ENCODE data around the gene RIOX2. TPM values are rescaled to one million over a fixed set of nuclear protein-coding genes. Genes with fewer than 3 reads are reported as not detected.

The RIOX2 gene
- total RNA-seq, 1 donor from 2014 or later = 24.0 TPM

DNA sequence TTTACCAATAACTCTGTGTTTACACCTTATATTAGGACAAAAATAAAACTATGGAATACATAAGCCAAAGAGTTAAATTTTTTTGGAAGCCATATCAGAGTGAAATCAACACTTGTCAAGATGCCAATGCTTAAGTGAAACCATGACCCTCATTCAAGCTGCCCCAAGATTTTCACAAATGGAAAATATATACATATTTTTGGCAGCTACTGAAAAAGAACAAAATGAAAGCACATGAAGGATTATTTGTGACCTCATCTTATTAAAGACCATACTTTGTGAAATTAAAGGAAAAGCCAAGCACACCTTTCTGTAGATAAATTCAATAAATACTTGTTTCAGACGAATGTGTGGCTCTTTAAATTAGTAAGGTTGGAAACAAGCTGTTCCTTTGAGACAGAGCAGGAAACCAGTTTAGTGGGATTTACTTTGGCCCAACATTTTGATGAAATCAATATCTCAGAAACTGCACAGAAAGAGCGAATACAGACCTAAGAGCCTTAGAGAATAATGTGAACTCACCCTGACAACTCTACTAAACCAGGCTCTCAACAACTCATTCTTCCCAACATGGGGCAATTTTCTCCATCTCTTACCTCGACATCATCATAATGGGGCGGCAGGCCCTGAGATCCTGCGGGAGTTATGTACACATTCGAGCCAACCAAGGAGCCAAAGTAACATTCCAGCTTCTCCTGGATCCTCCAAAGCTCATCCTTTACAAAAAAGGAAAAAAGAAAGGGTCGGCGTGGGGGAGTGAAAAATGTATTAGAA lies 11.1 kb downstream of the RIOX2 start:
- no peak for DNase-seq (ENCODE audit: extremely low spot score, unreplicated experiment)
- Mint-ChIP-seq H3K36me3 (ENCODE audit: unreplicated experiment) (peaks cover 24% of the 10 kb centered on the region), H3K9me3 (ENCODE audit: unreplicated experiment) (no peaks in the 10 kb centered on the region), H3K4me1 (ENCODE audit: unreplicated experiment) (peaks cover 20% of the 10 kb centered on the region), H3K4me3 (ENCODE audit: unreplicated experiment) (no peak overlapping the region), H3K27me3 (ENCODE audit: unreplicated experiment) (no peaks in the 10 kb centered on the region), H3K27ac (ENCODE audit: unreplicated experiment) (no peak overlapping the region)
- TF ChIP-seq, protein P1, sequence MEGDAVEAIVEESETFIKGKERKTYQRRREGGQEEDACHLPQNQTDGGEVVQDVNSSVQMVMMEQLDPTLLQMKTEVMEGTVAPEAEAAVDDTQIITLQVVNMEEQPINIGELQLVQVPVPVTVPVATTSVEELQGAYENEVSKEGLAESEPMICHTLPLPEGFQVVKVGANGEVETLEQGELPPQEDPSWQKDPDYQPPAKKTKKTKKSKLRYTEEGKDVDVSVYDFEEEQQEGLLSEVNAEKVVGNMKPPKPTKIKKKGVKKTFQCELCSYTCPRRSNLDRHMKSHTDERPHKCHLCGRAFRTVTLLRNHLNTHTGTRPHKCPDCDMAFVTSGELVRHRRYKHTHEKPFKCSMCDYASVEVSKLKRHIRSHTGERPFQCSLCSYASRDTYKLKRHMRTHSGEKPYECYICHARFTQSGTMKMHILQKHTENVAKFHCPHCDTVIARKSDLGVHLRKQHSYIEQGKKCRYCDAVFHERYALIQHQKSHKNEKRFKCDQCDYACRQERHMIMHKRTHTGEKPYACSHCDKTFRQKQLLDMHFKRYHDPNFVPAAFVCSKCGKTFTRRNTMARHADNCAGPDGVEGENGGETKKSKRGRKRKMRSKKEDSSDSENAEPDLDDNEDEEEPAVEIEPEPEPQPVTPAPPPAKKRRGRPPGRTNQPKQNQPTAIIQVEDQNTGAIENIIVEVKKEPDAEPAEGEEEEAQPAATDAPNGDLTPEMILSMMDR (IDR thresholded peaks at IDR 0.05) = no peak

DNA sequence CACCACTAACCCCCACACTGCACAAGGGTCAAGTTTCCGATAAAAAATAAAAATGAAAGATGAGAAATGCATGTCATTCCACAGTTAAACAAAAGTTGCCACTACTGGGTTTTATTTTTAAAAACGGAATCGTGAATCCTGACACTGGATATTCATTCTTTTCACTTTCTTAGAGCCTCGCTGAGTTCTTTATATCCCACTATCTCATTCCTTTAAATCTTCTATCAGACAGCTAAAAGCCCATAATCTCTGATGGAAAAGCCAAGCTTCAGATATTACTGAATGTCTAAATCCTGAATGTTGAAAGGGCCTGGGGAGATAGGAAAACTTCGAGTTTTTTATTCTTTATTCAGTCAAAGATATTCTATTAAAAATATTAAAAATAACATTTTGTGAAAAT lies 11.7 kb downstream of the RIOX2 start:
- no peak for DNase-seq (ENCODE audit: extremely low spot score, unreplicated experiment)
- no peaks in the 10 kb centered on the region for H3K27me3 Mint-ChIP-seq (ENCODE audit: unreplicated experiment)
- H3K9me3 Mint-ChIP-seq (ENCODE audit: unreplicated experiment) = no peaks in the 10 kb centered on the region
- TF ChIP-seq, protein P1 (IDR thresholded peaks at IDR 0.05) = no peak
- no peak overlapping the region for H3K27ac Mint-ChIP-seq (ENCODE audit: unreplicated experiment)
- no peak overlapping the region for H3K4me3 Mint-ChIP-seq (ENCODE audit: unreplicated experiment)
- peaks cover 18% of the 10 kb centered on the region for H3K4me1 Mint-ChIP-seq (ENCODE audit: unreplicated experiment)
- peaks cover 22% of the 10 kb centered on the region for H3K36me3 Mint-ChIP-seq (ENCODE audit: unreplicated experiment)

DNA sequence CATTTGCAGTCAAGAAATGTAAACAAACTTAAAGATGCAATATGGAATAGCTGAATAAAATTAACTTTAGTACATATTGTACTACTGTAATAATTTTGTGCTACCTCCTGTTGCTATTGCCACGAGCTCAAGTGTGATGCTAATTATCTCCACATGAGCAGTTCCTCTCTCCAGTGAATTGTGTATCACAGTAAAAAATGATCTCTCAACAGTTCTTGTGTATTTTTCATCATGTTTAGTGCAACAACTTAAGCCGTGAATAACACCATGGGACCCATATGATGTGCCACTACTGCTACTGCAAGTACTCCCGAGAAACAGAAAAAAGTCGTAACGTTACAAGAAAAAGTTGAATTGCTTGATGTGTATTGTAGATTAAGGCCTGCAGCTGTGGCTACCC lies 12.4 kb downstream of the RIOX2 start:
- no peaks in the 10 kb centered on the region for H3K9me3 Mint-ChIP-seq (ENCODE audit: unreplicated experiment)

DNA sequence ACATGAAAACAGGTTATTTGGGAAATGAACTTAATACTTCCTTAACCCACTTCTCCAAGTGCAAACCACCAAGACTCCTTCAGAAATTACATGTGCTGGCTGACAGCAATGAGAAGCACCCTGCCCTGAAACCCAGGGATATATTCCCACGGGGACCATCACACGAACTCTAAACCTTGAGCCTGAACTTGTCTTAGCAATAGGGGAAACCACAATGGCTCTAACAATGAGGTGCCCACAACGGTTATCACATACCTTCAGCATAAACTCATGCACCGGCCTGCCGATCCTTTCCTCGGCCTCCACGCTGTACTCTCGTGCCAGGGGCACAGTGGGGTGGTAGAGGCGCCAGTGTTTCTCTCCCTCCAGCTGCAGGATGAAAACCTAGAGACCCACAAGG lies 13.4 kb downstream of the RIOX2 start:
- H3K4me1 Mint-ChIP-seq (ENCODE audit: unreplicated experiment) = peaks cover 18% of the 10 kb centered on the region
- no peak overlapping the region for H3K27ac Mint-ChIP-seq (ENCODE audit: unreplicated experiment)
- TF ChIP-seq, protein P1 (IDR thresholded peaks at IDR 0.05) = no peak
- no peak overlapping the region for H3K4me3 Mint-ChIP-seq (ENCODE audit: unreplicated experiment)
- peaks cover 26% of the 10 kb centered on the region for H3K36me3 Mint-ChIP-seq (ENCODE audit: unreplicated experiment)
- no peaks in the 10 kb centered on the region for H3K9me3 Mint-ChIP-seq (ENCODE audit: unreplicated experiment)
- no peak for DNase-seq (ENCODE audit: extremely low spot score, unreplicated experiment)
- H3K27me3 Mint-ChIP-seq (ENCODE audit: unreplicated experiment) = no peaks in the 10 kb centered on the region

More for the DNA sequence above, 12.4 kb downstream of the RIOX2 start:
- Mint-ChIP-seq H3K4me1 (ENCODE audit: unreplicated experiment) (peaks cover 18% of the 10 kb centered on the region), H3K36me3 (ENCODE audit: unreplicated experiment) (peaks cover 25% of the 10 kb centered on the region), H3K27ac (ENCODE audit: unreplicated experiment) (no peak overlapping the region), H3K27me3 (ENCODE audit: unreplicated experiment) (no peaks in the 10 kb centered on the region), H3K4me3 (ENCODE audit: unreplicated experiment) (no peak overlapping the region)
- TF ChIP-seq, protein P1 (IDR thresholded peaks at IDR 0.05) = no peak
- DNase-seq (ENCODE audit: extremely low spot score, unreplicated experiment) = no peak

DNA sequence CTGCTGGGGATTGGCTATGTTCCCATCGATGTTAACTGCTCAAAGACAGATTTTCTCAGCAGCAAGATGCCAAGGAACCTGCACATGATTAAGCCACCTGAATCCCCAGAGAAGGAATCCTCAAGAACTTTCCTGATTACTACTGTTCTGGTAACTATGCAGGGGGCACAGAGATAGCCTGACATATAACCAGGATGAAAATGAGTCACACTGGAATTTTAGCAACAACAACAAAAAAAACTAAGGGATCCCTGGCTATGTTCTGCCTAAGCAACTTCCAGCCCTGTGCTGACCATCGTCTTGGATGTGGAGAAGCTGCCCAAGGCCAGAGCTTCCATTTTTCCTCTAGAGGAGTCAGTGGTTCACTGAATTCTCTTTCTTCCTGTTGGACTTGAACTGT lies 13.8 kb downstream of the RIOX2 start:
- Mint-ChIP-seq H3K4me3 (ENCODE audit: unreplicated experiment) (no peak overlapping the region), H3K27me3 (ENCODE audit: unreplicated experiment) (no peaks in the 10 kb centered on the region), H3K27ac (ENCODE audit: unreplicated experiment) (no peak overlapping the region), H3K9me3 (ENCODE audit: unreplicated experiment) (no peaks in the 10 kb centered on the region), H3K4me1 (ENCODE audit: unreplicated experiment) (peaks cover 18% of the 10 kb centered on the region), H3K36me3 (ENCODE audit: unreplicated experiment) (peaks cover 25% of the 10 kb centered on the region)
- no peak for DNase-seq (ENCODE audit: extremely low spot score, unreplicated experiment)
- TF ChIP-seq, protein P1 (IDR thresholded peaks at IDR 0.05) = no peak
